ENCODE measurements around the gene GATAD2A.

GATAD2A gene

GRCh38 chr19:19491321-19492025, 86.0 kb downstream of the GATAD2A start:
- DNase-seq = no peak

GRCh38 chr19:19492026-19492610, 86.6 kb downstream of the GATAD2A start:
- DNase-seq = no peak

GRCh38 chr19:19493841-19494546, 88.5 kb downstream of the GATAD2A start:
- DNase-seq = no peak

GRCh38 chr19:19495614-19496603, 90.4 kb downstream of the GATAD2A start:
- DNase-seq = no peak

GRCh38 chr19:19498255-19498991, 92.9 kb downstream of the GATAD2A start:
- no peak for DNase-seq

- DNase-seq = no peak
Measured at GRCh38 chr19:19499272-19499995, 94.0 kb downstream of the GATAD2A start.

- no peak for DNase-seq
Measured at GRCh38 chr19:19500975-19501644, 95.6 kb downstream of the GATAD2A start.

- DNase-seq = no peak
Measured at GRCh38 chr19:19501798-19502197, 96.3 kb downstream of the GATAD2A start.

- no peak for DNase-seq
Measured at GRCh38 chr19:19502281-19502680, 96.8 kb downstream of the GATAD2A start.

- DNase-seq = no peak
Measured at GRCh38 chr19:19502808-19503602, 97.5 kb downstream of the GATAD2A start.

- DNase-seq = no peak
Measured at GRCh38 chr19:19504754-19505668, 99.5 kb downstream of the GATAD2A start.

- DNase-seq = no peak
Measured at GRCh38 chr19:19505669-19506326, 100.3 kb downstream of the GATAD2A start.

- DNase-seq = no peak
Measured at GRCh38 chr19:19506592-19506991, 101.1 kb downstream of the GATAD2A start.

GRCh38 chr19:19507354-19507753, 101.9 kb downstream of the GATAD2A start:
- no peak for DNase-seq

- no peak for DNase-seq
Measured at GRCh38 chr19:19508217-19508616, 102.7 kb downstream of the GATAD2A start.

GRCh38 chr19:19510432-19510831, 105.0 kb downstream of the GATAD2A start:
- DNase-seq = no peak

GRCh38 chr19:19513682-19514081, 108.2 kb downstream of the GATAD2A start:
- DNase-seq = no peak

GRCh38 chr19:19514215-19514657, 108.8 kb downstream of the GATAD2A start:
- DNase-seq = no peak

All from HCEC 1CT (cell line).